Tibial artery (tissue), 4 donors: Measurements from ENCODE around the gene UNC5A.

Experiments
- DNase-seq, 2 donors: peaks; one replicate each; pipeline ENCODE4 v3.0.0-alpha.2; 2019
- H3K27ac ChIP-seq, 2 donors: fragments of 200-600 bp; sonication (generic) in 1 of 2; 1 replicate in 1 of 2; 2 replicates in 1 of 2; pipeline ENCODE4 v1.5.1; 2018 to 2019; ENCODE audit warnings: mild to moderate bottlenecking in 1 of 2
- H3K27me3 ChIP-seq, 2 donors: fragments of 200-600 bp; sonication (generic) in 1 of 2; one replicate each; pipeline versions ENCODE4 v1.5.1 to v1.6.0; 2016 to 2019
- H3K36me3 ChIP-seq, 3 donors: fragments of 200-600 bp; sonication (generic) in 2 of 3; one replicate each; pipeline ENCODE4 v1.5.1; 2016 to 2019; ENCODE audit warnings: mild to moderate bottlenecking in 2 of 3
- H3K4me1 ChIP-seq, 4 donors: fragments of 200-600 bp; sonication (generic) in 2 of 4; 1 replicate in 3 of 4; 2 replicates in 1 of 4; pipeline ENCODE4 v1.5.1; 2016 to 2019
- H3K4me3 ChIP-seq, 2 donors: fragments of 200-600 bp; sonication (generic) in 1 of 2; 1 replicate in 1 of 2; 2 replicates in 1 of 2; pipeline ENCODE4 v1.5.1; 2018 to 2019; ENCODE audit warnings: mild to moderate bottlenecking in 2 of 2
- H3K9me3 ChIP-seq, 3 donors: fragments of 200-600 bp; sonication (generic) in 1 of 3; one replicate each; pipeline ENCODE4 v1.5.1; 2016 to 2019
- intact Hi-C: fragments of 100-400 bp; cut with DNase I; formaldehyde crosslinking; loops from one replicate; pipeline ENCODE4 v1.15.0; 2023; ENCODE audit warnings: low total_unique reads
- TF ChIP-seq, protein P1 (sequence below), 2 experiments: fragments of 200-600 bp in 1 of 2; fragments of 450-650 bp in 1 of 2; IDR thresholded peaks; one replicate each; pipeline ENCODE4 v1.5.1; 2017 to 2019; ENCODE audit warnings: antibody characterized with exemption in 2 of 2, mild to moderate bottlenecking in 1 of 2, moderate library complexity in 1 of 2

UNC5A gene

GRCh38 chr5:176850371-176851245 is 40.2 kb downstream of the UNC5A start:
- Histone ChIP-seq H3K27me3 (peaks cover 0 to 78% of the 10 kb centered on the region in 2 donors), H3K27ac (no peak overlapping the region), H3K9me3 (no peaks in the 10 kb centered on the region), H3K4me3 (no peak overlapping the region), H3K36me3 (no peaks in the 10 kb centered on the region), H3K4me1 (no peaks in the 10 kb centered on the region)
- TF ChIP-seq, protein P1, sequence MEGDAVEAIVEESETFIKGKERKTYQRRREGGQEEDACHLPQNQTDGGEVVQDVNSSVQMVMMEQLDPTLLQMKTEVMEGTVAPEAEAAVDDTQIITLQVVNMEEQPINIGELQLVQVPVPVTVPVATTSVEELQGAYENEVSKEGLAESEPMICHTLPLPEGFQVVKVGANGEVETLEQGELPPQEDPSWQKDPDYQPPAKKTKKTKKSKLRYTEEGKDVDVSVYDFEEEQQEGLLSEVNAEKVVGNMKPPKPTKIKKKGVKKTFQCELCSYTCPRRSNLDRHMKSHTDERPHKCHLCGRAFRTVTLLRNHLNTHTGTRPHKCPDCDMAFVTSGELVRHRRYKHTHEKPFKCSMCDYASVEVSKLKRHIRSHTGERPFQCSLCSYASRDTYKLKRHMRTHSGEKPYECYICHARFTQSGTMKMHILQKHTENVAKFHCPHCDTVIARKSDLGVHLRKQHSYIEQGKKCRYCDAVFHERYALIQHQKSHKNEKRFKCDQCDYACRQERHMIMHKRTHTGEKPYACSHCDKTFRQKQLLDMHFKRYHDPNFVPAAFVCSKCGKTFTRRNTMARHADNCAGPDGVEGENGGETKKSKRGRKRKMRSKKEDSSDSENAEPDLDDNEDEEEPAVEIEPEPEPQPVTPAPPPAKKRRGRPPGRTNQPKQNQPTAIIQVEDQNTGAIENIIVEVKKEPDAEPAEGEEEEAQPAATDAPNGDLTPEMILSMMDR (IDR thresholded peaks at IDR 0.05), result no peak
- no peak for DNase-seq
- intact Hi-C loops, result no loop called here

DNA sequence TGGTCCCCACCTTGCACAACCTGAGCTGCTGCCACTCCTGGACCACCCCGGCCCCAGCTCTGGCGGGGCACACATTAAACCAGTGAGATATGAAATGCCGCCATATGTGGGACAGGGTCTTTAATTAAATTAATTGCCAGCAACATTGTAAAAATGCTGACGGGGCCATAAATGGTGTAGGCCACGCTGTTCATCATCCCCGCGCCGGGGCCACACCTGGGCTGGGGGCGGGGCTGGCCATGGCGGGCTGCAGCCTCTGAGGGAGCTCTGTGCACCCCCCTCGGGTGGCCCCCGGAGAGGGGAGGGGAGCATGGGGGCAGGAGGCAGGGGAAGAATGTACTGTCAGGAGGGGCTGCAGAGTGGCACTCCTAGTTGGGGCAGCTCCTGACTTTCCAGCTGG is 41.0 kb downstream of the UNC5A start:
- Histone ChIP-seq H3K27me3 (peaks cover 0 to 75% of the 10 kb centered on the region in 2 donors), H3K4me1 (no peaks in the 10 kb centered on the region)
- TF ChIP-seq, protein P1 (IDR thresholded peaks at IDR 0.05), result no peak

DNA sequence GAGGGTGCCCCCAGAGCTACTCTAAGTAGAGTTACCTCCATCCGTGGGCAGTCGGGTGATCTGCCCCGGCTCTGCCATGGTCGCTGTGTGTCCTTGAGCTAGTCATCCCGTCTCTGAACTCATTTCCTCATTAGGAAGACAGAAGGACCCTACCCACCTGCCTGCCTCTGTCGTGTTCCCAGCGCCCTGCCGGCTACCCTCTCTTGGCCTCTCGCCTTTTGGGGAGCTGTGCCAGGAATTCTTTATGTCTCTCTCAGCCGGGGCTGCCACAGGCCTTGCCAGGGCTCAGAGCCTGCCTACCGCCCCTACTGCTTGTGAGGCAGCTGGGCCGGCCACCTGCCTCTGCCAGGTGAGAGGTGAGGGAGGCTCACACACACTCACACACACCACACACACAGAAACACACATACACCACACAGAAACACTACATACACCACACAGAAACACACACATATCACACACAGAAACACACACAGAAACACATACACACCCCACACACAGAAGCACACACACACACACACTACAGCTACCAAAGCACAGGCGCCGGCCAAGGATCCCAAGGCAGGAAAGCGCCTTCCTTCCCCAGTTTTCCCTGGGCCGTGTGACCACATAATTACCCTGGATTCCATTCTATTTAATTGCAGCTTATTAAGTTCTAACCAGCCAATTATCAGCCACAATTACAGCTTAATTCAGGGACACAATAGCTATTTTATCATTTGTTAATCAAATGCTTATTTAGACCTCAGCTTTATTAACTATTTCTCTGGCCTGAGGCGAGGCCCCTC is 41.7 kb downstream of the UNC5A start:
- intact Hi-C loops, result no loop called here
- TF ChIP-seq, protein P1 (IDR thresholded peaks at IDR 0.05), result no peak
- Histone ChIP-seq H3K4me1 (no peaks in the 10 kb centered on the region), H3K27ac (no peak overlapping the region), H3K27me3 (peaks cover 0 to 75% of the 10 kb centered on the region in 2 donors), H3K9me3 (no peaks in the 10 kb centered on the region), H3K4me3 (no peak overlapping the region), H3K36me3 (no peaks in the 10 kb centered on the region)
- DNase-seq, result no peak

More for the DNA sequence above, 41.0 kb downstream of the UNC5A start:
- Histone ChIP-seq H3K27ac (no peak overlapping the region), H3K36me3 (no peaks in the 10 kb centered on the region), H3K4me3 (no peak overlapping the region), H3K9me3 (no peaks in the 10 kb centered on the region)
- DNase-seq, result no peak
- intact Hi-C loops, result no loop called here

GRCh38 chr5:176853151-176853778 is 42.9 kb downstream of the UNC5A start:
- intact Hi-C loops, result no loop called here
- no peak for DNase-seq
- no peaks in the 10 kb centered on the region for H3K4me1 ChIP-seq
- H3K9me3 ChIP-seq, result no peaks in the 10 kb centered on the region
- no peaks in the 10 kb centered on the region for H3K36me3 ChIP-seq
- H3K27me3 ChIP-seq, result peaks cover 0 to 75% of the 10 kb centered on the region in 2 donors
- TF ChIP-seq, protein P1 (IDR thresholded peaks at IDR 0.05), result no peak
- no peak overlapping the region for H3K27ac ChIP-seq
- H3K4me3 ChIP-seq, result no peak overlapping the region

DNA sequence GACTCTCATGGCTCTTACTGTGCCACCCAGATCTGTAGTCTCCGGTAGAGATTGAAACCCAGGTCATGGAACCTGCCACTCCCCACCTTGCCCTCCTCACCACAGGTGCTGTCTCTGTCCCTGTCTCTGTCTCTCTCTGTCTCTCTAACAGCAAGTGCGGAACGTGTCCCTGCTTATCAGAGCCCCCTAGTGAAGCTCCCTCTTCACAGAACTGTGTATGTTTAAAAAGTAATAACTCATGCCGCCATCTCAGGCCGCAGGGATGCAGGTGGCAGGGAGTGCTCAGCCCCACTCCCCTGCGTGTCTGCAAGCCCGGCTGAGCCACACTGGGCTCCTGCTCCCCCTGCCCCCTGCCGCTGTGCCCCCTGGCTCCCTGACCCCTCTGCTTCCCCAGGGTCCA is 43.8 kb downstream of the UNC5A start:
- no peak overlapping the region for H3K27ac ChIP-seq
- DNase-seq, result no peak

More for the DNA sequence above, 43.8 kb downstream of the UNC5A start:
- H3K4me1 ChIP-seq, result no peaks in the 10 kb centered on the region
- H3K4me3 ChIP-seq, result no peak overlapping the region
- H3K9me3 ChIP-seq, result no peaks in the 10 kb centered on the region
- intact Hi-C loops, result no loop called here
- H3K27me3 ChIP-seq, result peaks cover 0 to 69% of the 10 kb centered on the region in 2 donors
- TF ChIP-seq, protein P1 (IDR thresholded peaks at IDR 0.05), result no peak
- H3K36me3 ChIP-seq, result no peaks in the 10 kb centered on the region
